Esophagus muscularis mucosa (tissue), 4 donors: Measurements from ENCODE around the gene FCHO1.

ENCODE experiments used
- EP300 ChIP-seq: sonication (generic); formaldehyde crosslinking; IDR thresholded peaks from one replicate; pipeline ENCODE4 v1.6.1; 2017; ENCODE audit warnings: antibody characterized with exemption
- POLR2A ChIP-seq: fragments of 450-650 bp; IDR thresholded peaks from one replicate; pipeline ENCODE4 v1.6.1; 2017; ENCODE audit warnings: antibody characterized with exemption, moderate library complexity, mild to moderate bottlenecking, low read depth
- TF ChIP-seq, protein P1 (sequence below), 3 experiments: fragments of 200-600 bp in 2 of 3; fragments of 450-650 bp in 1 of 3; sonication (generic) in 2 of 3; IDR thresholded peaks; one replicate each; pipeline ENCODE4 v1.5.1; 2017 to 2019; ENCODE audit warnings: antibody characterized with exemption in 3 of 3, mild to moderate bottlenecking in 2 of 3, moderate library complexity in 1 of 3

- TF ChIP-seq, protein P1, sequence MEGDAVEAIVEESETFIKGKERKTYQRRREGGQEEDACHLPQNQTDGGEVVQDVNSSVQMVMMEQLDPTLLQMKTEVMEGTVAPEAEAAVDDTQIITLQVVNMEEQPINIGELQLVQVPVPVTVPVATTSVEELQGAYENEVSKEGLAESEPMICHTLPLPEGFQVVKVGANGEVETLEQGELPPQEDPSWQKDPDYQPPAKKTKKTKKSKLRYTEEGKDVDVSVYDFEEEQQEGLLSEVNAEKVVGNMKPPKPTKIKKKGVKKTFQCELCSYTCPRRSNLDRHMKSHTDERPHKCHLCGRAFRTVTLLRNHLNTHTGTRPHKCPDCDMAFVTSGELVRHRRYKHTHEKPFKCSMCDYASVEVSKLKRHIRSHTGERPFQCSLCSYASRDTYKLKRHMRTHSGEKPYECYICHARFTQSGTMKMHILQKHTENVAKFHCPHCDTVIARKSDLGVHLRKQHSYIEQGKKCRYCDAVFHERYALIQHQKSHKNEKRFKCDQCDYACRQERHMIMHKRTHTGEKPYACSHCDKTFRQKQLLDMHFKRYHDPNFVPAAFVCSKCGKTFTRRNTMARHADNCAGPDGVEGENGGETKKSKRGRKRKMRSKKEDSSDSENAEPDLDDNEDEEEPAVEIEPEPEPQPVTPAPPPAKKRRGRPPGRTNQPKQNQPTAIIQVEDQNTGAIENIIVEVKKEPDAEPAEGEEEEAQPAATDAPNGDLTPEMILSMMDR (IDR thresholded peaks at IDR 0.05), result no peak
- TF ChIP-seq EP300, result no peak
- no peak for TF ChIP-seq POLR2A
Measured at GRCh38 chr19:17733127-17733526, 18.1 kb upstream of the FCHO1 start.
